NCI-H510A treated with DMSO at 0.1 percent for 48 hours (cell line): ENCODE measurements around the gene OSTF1.

Experiments used
- DNase-seq: peaks from one replicate; lab custom pipeline; 2025; lab: John Stamatoyannopoulos, UW

The OSTF1 gene

DNA sequence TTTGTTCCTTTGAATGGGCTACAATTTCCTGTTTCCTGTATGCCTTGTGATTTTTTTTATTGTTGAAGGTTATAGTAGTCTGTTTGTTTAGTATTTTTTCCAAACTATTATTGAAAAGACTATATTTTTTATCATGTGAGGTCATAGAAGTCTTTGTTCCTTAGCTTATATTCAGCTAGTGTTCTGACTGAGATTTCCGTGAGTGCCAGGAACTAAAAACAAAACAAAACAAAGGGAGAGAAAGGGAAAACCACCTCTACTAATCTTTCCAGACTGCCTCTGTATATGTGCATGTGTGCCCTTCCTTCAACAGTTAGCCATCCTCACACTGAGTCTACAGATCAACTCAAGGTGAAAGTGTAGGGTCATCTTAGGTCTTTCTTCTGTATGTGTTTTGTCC, 79.0 kb downstream of the OSTF1 start:
- DNase-seq = no peak

DNA sequence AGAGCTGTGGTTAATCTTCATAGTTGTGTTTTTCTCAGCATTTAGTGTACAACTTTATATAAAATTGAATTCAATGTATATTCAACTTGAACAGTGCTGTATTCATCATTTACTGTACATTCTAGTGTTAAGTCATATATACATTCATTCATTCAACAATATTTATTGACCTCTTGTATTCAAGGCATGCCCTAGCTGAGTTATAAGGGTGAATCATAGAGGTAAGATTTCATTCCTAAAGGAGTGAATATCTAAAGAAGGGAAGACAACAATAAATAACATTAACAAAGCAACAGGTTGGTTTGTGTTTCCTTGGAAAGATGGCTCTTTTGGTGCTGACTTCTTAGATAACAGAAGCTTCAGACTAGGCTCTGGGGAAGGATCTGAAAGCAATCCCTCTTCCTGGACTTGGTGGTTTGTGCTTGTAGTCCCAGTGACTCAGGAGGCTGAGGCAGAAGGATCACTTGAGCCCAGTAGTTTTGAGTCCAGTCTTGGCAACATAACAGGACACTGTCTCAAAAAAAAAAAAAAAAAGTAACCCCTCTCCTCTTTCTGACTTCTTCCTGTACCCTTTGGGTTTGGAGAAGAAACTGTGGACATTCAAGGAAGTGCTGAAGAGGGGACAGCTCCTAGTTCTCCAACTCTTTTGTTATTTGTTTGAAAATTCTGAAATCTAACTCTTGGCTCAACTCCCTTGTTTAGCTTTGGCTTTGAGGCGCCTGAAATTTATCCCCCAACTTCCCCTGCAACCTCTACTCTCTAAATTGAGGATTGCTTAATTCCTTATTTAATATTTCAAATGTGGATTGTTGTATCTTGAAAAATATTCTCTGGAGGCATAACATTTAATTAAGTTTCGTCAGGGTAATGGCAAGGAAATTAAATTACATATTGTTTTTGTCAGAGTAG, 80.2 kb downstream of the OSTF1 start:
- no peak for DNase-seq

DNA sequence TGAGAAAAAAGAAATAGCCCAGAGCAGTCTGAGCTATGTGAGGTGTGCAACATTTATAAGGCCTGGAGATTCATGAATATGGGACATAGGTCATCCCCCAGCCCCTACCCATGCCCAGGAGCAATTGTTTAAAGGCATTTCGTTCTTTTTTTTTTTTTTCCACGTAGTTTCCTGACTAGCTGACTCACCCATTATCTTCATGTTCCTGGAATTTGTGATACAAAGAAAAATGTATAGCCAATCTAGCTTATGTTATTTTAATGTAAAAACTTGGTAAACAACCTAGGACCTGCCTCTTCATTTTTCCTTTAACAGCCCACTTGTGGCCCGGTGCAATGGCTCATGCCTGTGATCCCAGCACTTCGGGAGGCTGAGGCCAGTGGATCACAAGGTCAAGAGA, 81.3 kb downstream of the OSTF1 start:
- no peak for DNase-seq

DNA sequence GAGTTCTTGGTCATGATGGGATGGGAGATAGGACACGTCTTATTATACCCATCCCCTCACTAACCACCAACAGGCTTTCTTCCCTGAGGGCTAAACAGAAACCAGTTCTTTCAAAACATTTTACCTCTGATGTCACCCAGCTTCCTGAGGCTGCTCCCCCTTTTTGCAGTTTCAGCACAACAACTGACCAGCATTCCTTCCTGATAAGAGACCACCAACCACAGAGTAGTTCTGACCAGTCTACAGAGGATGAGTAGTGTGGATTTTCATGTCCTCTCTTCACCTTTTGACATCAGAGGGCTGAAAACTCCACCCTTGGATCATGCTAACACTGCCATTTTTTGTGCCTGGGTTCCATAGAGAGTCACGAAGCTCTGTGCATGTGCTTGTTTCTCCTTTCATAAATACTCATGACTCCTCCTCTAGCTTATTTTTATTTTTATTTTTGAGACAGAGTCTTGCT, 82.6 kb downstream of the OSTF1 start:
- no peak for DNase-seq

DNA sequence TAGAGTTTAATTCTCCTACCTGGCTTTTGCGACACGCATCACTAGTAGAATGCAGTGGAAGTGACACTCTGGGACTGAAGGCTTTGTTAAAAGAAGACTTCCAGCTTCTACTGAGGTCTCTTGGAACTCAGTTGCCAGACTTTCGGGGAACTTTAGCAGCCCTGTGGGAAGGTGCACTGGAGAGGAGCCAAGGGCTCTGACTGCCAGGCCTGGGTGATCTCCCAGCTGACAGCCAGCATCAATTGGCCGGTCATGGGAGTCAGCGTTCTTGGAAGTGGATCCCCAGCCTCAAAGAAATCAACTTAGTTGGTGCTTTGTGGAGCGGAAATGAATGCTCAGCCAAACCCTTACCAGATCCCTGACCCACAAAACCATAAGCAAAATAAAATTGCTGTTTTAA, 87.1 kb downstream of the OSTF1 start:
- no peak for DNase-seq

DNA sequence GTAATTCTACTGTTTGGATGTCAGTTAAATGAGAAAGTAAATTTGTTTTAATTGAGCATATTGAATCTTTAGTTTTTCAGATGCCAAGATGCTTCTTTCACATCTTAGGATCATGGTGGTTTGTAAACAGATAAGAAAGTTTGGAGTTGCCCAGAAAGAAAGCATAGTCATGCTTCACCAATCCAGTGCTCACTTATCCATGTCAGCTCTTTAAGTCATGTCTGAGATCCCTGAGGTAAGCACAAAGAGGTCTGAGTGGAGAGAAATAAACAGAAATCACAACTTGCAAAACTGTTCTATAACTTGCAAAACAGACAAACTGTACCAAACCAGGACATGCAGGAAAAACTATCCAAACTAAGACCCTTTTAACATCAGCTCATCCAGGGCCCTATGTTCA, 87.7 kb downstream of the OSTF1 start:
- DNase-seq = no peak

DNA sequence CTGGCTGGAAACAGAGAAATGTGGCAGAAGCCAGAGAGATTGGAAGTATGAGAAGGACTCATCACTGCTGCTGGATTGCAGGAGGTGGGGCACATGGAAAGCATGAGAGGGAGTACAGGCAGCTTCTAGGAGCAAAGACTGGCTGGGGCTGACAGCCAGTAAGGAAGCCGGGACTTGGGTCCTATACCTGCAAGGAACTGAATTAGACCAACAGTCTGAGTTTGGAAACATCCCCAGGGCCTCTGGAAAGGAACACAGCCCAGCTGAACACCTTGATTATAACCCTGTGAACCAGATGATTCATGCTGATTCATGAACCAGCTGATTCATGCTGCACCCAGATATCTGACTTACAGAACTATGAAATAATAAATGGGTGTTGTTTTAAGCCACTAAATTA, 93.4 kb downstream of the OSTF1 start:
- no peak for DNase-seq

DNA sequence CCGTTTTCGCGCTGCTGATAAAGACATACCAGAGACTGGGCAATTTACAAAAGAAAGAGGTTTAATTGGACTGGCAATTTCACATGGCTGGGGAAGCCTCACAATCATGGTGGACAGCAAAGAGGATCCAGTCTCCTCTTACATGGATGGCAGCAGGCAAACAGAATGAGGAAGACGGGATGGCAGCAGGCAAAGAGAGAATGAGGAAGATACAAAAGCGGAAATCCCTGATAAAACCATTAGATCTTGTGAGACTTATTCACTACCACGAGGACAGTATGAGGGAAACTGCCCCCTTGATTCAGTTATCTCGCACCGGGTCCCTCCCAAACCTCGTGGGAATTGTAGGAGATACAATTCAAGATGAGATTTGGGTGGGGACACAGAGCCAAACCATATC, 95.0 kb downstream of the OSTF1 start:
- no peak for DNase-seq

DNA sequence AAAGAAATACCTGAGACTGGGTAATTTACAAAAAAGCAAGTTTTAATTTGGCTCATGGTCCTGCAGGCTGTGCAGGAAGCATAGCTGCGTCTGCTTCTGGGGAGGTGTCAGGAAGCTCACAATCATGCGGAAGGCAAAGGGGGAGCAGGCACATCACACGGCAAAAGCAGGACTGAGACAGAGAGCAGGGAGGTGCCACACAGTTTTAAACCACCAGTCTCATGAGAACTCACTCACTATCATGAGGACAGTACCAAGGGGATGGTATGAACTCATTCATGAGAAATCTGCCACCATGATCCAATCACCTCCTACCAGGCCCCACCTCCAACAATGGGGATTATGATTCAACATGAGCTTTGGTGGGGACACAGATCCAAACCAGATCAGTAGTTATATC, 96.2 kb downstream of the OSTF1 start:
- DNase-seq = no peak

DNA sequence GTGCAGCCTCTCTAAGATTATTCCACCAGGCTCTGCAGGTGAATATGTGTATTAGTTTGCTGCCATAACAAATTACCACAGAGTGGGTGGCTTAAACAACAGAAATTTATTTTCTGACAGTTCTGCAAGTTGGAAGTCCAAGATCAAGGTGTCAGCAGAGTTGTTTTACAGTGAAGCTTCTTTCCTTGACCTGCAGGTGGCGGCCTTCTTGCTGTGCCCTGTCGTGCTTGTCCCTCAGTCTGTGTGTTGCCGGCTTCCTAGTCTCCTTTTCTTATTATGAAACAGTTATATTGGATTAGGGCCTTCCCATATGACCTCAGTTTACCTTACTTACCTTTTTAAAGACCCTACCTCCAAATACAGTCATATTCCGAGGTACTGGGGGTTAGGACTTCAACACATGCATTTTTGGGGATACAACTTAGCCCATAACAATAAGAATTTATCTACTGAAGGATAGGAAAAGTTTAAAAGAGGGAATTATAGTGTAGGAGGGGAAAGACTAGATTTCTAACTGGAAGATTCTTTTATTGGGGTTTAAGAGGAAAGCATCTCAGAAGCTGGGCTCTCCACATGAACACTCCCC, 97.4 kb downstream of the OSTF1 start:
- DNase-seq = peak; percentile 59

DNA sequence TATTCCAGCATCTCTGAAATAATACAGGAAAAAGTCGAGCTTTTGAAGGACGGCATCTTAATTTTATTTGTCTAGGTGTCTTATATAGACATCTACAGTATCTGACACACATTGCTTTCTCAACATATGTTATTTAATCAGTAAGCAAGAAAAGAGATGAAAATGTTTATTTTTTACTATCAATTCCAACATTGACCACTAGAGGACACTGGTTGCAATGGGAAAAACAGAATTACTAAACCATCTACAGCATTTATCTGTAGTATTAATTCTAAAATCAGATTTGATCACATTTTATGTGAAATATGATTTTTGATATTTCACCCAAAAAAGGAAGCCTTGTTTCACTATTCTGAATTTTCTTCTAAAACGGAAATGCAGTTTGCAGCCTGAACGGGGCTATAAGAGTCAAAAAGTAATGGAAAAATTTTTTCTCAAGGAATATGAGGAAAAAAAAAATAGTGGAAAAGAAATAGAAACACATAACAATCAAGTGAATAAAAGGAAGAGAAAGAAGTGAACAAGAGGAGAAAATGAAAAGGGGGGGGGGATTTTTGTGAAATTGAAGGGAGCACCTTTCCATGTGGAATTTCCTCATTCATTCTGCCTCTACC, 98.6 kb downstream of the OSTF1 start:
- peak; percentile 37 for DNase-seq

DNA sequence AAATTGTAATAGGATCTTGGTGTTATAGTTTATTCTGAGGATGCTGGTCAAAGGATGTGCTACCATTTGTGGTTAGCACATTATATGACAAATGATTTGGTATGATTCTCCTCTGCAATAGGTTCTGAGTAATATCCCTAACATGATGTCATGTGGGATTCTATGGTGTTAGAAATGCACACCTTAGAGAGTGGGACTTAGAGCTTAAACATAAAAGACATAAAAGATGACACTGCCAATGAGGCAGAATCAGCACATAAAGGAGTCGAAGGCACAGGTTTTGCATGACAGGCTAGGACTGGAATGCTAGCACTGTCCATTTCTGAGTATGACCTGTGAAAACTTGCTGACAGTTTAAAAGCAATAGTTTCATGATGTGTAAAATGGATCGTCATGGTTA, 100.4 kb downstream of the OSTF1 start:
- no peak for DNase-seq

DNA sequence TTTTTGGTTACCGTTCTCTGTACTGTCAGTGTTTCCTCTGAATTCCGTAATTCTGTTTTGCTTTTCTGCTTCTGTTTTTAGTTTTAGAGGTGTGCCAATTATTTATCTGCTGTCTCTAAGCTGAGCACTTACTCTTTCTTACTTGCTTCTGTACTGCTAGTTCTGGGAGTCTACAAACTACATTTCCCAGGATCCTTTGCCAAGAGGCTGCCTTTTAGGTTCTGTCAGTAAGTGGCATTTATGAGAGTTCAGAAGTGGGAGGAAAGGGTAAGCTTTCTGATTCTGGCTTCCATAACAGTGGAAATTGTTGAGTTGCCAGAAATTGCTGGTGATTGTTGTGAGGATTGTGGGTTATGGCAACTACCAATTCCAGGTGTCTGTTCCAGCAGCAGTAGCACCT, 102.4 kb downstream of the OSTF1 start:
- no peak for DNase-seq
